Body of pancreas (tissue), 4 donors: ENCODE results near the gene C1QTNF1.

Source experiments
- CTCF ChIP-seq, 7 experiments: fragments of 450-650 bp in 4 of 7; fragments of 200-600 bp in 3 of 7; sonication (generic) in 3 of 7; IDR thresholded peaks; one replicate each; pipeline ENCODE4 v1.5.1; 2016 to 2019; ENCODE audit warnings: antibody characterized with exemption in 7 of 7
- POLR2A ChIP-seq, 3 donors: fragments of 450-650 bp; IDR thresholded peaks; one replicate each; pipeline ENCODE4 v1.6.1; 2016; ENCODE audit warnings: antibody characterized with exemption in 3 of 3, mild to moderate bottlenecking in 2 of 3

GRCh38 chr17:78980624-78980972, 43.4 kb upstream of the C1QTNF1 start:
- TF ChIP-seq CTCF (IDR thresholded peaks at IDR 0.05) (no peak), POLR2A (IDR thresholded peaks at IDR 0.05) (no peak)
